Lower leg skin (tissue), 3 donors: ENCODE data around the gene AMOTL2.

Source experiments
- CTCF ChIP-seq, 3 donors: fragments of 450-650 bp; IDR thresholded peaks; one replicate each; pipeline ENCODE4 v1.5.1; 2016; ENCODE audit warnings: antibody characterized with exemption in 3 of 3, mild to moderate bottlenecking in 3 of 3, moderate library complexity in 2 of 3
- POLR2A ChIP-seq, 2 donors: fragments of 450-650 bp; IDR thresholded peaks; one replicate each; pipeline ENCODE4 v1.6.1; 2016 to 2017; ENCODE audit warnings: antibody characterized with exemption in 2 of 2, mild to moderate bottlenecking in 1 of 2, moderate library complexity in 1 of 2

- no peak for TF ChIP-seq POLR2A (IDR thresholded peaks at IDR 0.05)
- no peak for TF ChIP-seq CTCF (IDR thresholded peaks at IDR 0.05)
Observed at GRCh38 chr3:134373271-134374104, 759 bp downstream of the AMOTL2 start.
